Gastrocnemius medialis (tissue), 4 donors: ENCODE results near the gene APBB2.

ENCODE experiments used
- CTCF ChIP-seq, 5 experiments: fragments of 450-650 bp in 3 of 5; fragments of 200-600 bp in 2 of 5; sonication (generic) in 2 of 5; IDR thresholded peaks in 4 of 5; conservative IDR thresholded peaks in 1 of 5; 1 replicate in 4 of 5; 2 replicates in 1 of 5; pipeline ENCODE4 v1.5.1; 2016 to 2019; ENCODE audit warnings: antibody characterized with exemption in 5 of 5, mild to moderate bottlenecking in 3 of 5, moderate library complexity in 3 of 5
- POLR2A ChIP-seq, 2 donors: fragments of 450-650 bp; IDR thresholded peaks; one replicate each; pipeline ENCODE4 v1.6.1; 2017; ENCODE audit warnings: antibody characterized with exemption in 2 of 2, mild to moderate bottlenecking in 2 of 2, moderate library complexity in 2 of 2

- no peak for TF ChIP-seq CTCF (IDR thresholded peaks at IDR 0.05 in 4 of 5, conservative IDR thresholded peaks at IDR 0.05 in 1 of 5)
- no peak for TF ChIP-seq POLR2A (IDR thresholded peaks at IDR 0.05)
These were observed 111.8 kb downstream of the APBB2 start for GRCh38 chr4:41102414-41103092.
